Posterior cingulate gyrus (tissue), 11 donors: ENCODE data around the gene MTMR3.

Source experiments
- DNase-seq, 10 donors: peaks; one replicate each; pipeline versions ENCODE4 v3.0.0 to v3.0.0-alpha.2; 2020 to 2021; ENCODE audit warnings: mixed read lengths in 3 of 10
- intact Hi-C: fragments of 100-400 bp; cut with DNase I; formaldehyde crosslinking; loops from one replicate; pipeline ENCODE4 v1.15.1; 2023

MTMR3 gene

GRCh38 chr22:30074994-30075393, 192.0 kb downstream of the MTMR3 start:
- DNase-seq: no peak
- intact Hi-C loops: no loop called here

GRCh38 chr22:30077279-30077880, 194.4 kb downstream of the MTMR3 start:
- no peak for DNase-seq
- intact Hi-C loops: no loop called here

GRCh38 chr22:30078320-30079311, 195.6 kb downstream of the MTMR3 start:
- intact Hi-C loops: no loop called here
- DNase-seq: peak in 5 of 10 donors; percentile 7 to 89 (median 26)

- intact Hi-C loops: loop anchor here (10.0 kb wide), 1 partner anchor 75 kb away; no protein-coding TSS in a partner anchor
- DNase-seq: peak in 8 of 10 donors; percentile 9 to 89 (median 31)
Observed at GRCh38 chr22:30079952-30080533, 197.1 kb downstream of the MTMR3 start, which contains the start of gene HORMAD2. Gene HORMAD2 (plus strand): TSS chr22:30080464. CDS start chr22:30093953, 13,489 bp downstream.
